ENCODE measurements around the gene UBE2N. TPM values are rescaled to one million over a fixed set of nuclear protein-coding genes. Genes with fewer than 3 reads are reported as not detected.
"Not testable (repeated sequence)": the region's sequence is repeated elsewhere in the genome, so short reads cannot be mapped to it uniquely, and the experiment has no call there.

Gene UBE2N
- total RNA-seq, 5 donors from 2014 or later (not counting 1 experiment from before 2014, with no cell fraction given): 66.3 to 81.7 (median 79.2) TPM

GRCh38 chr12:93378998-93379325 is 62.8 kb downstream of the UBE2N start:
- H3K36me3 Mint-ChIP-seq: peaks cover 4% of the 10 kb centered on the region
- CTCF ChIA-PET: interaction anchor here (0.6 to 2.5 kb wide), 3 partner anchors 18 to 388 kb away, joined by 3 to 9 read pairs (median 3); no protein-coding TSS in a partner anchor
- Histone ChIP-seq H3K9me3 (no peaks in the 10 kb centered on the region), H3K4me3 (ENCODE audit: control insufficient read depth in 1 of 2, extremely low read depth in 1 of 2, low read length in 1 of 2) (peak overlapping the region; percentile 61 to 84), H3K36me3 (ENCODE audit: control insufficient read depth in 2 of 2, extremely low read depth in 1 of 2, insufficient read depth in 1 of 2, low read length in 1 of 2) (no peaks in the 10 kb centered on the region), H3K4me1 (ENCODE audit: control insufficient read depth in 1 of 2, extremely low read depth in 1 of 2, insufficient read depth in 2 of 2, low read length in 2 of 2) (peaks cover 21 to 22% of the 10 kb centered on the region in 2 experiments), H3K27me3 (replicated peaks in 1 of 2; ENCODE audit: control insufficient read depth in 2 of 2, extremely low read depth in 1 of 2, insufficient read depth in 2 of 2, low read length in 1 of 2) (no peaks in the 10 kb centered on the region), H3K27ac (ENCODE audit: low read length) (peak overlapping the region; percentile 80)
- peaks cover 46 to 55% (median 47%) of the 10 kb centered on the region in 3 donors for H3K4me1 Mint-ChIP-seq
- no peaks in the 10 kb centered on the region for H3K27me3 Mint-ChIP-seq
- ATAC-seq (replicated peaks in 1 of 4) (no peak), DNase-seq (peak in 2 of 35 experiments; percentile 13 to 33)
- 0% methylated on average over 1 of the region's 4 CpGs for WGBS (ENCODE audit: insufficient coverage)
- H3K27ac Mint-ChIP-seq: peak overlapping the region; percentile 99 to 100
- H3K4me3 Mint-ChIP-seq: peak overlapping the region; percentile 100
- H3K9me3 Mint-ChIP-seq: no peaks in the 10 kb centered on the region
- POLR2A ChIA-PET: no interaction called here

DNA sequence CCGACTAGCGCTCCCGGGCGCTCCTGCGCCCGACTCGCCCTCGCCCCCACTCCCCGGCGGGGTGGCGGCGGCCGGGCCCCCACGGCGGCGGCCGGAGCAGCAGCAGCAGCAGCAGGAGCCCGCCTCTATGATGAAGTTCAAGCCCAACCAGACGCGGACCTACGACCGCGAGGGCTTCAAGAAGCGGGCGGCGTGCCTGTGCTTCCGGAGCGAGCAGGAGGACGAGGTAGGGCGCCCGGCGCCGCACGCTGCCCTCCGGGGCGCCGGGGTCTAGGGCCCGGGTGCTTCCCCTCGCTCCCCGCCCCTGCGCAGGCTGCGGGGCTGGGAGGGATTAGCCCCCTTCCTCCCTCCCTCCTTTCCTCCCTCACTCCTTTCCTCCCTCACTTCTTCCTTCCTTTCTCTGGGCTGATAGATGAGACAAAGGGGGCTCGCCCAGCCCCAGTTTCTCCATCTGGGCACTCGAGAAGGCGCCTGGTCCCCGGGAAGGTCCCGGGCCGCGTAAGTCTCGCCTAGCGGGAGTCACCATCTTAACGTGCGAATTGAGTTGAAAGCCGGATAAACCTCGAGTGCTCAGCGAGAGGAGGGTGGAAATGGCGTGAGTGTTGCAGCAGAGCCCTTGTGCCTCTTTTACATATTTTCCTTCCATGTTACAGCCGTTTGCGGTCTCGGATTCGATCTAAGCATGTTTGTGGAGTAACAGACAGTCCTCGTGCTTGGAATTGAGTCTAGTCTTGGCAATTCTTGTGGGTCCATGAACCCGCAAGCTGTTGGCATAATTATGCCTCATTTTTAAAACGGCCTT is 63.4 kb downstream of the UBE2N start:
- peak overlapping the region; percentile 61 to 84 for H3K4me3 ChIP-seq (ENCODE audit: control insufficient read depth in 1 of 2, extremely low read depth in 1 of 2, low read length in 1 of 2)
- WGBS (ENCODE audit: insufficient coverage): 0% methylated on average over 21 of the region's 64 CpGs
- peak overlapping the region; percentile 100 for H3K4me3 Mint-ChIP-seq
- H3K27ac Mint-ChIP-seq: peak overlapping the region; percentile 99 to 100
- H3K4me1 ChIP-seq (ENCODE audit: control insufficient read depth in 1 of 2, extremely low read depth in 1 of 2, insufficient read depth in 2 of 2, low read length in 2 of 2): peaks cover 17 to 22% of the 10 kb centered on the region in 2 experiments
- POLR2A ChIA-PET; H3K36me3 Mint-ChIP-seq; H3K9me3 Mint-ChIP-seq; H3K27me3 ChIP-seq (replicated peaks in 1 of 2; ENCODE audit: control insufficient read depth in 2 of 2, extremely low read depth in 1 of 2, insufficient read depth in 2 of 2, low read length in 1 of 2); H3K9me3 ChIP-seq; H3K27me3 Mint-ChIP-seq; H3K36me3 ChIP-seq (ENCODE audit: control insufficient read depth in 2 of 2, extremely low read depth in 1 of 2, insufficient read depth in 1 of 2, low read length in 1 of 2): not testable (repeated sequence)
- peaks cover 43 to 53% (median 44%) of the 10 kb centered on the region in 3 donors for H3K4me1 Mint-ChIP-seq
- CTCF ChIA-PET: interaction anchor here in 1 of 2 donors (0.7 kb wide), 1 partner anchor 44 kb away, joined by 3 read pairs; no protein-coding TSS in a partner anchor
- ATAC-seq (replicated peaks in 1 of 4): peak; percentile 59 to 66 (median 64)
- DNase-seq: peak; percentile 20 to 81 (median 49)
- peak overlapping the region; percentile 80 for H3K27ac ChIP-seq (ENCODE audit: low read length)

GRCh38 chr12:93377252-93378195 is 64.2 kb downstream of the UBE2N start, which contains the start of gene NUDT4:
TSS of gene NUDT4 (plus strand) at chr12:93377925. CDS start at chr12:93378323, 398 bp downstream.
- H3K27ac Mint-ChIP-seq: peak within 1 kb of the TSS; percentile 99 to 100
- peaks cover 36 to 46% (median 37%) of the 10 kb centered on the region in 3 donors for H3K4me1 Mint-ChIP-seq
- ATAC-seq (replicated peaks in 1 of 4) (peak; percentile 86 to 91 (median 87)), DNase-seq (peak; percentile 92 to 99 (median 96))
- WGBS (ENCODE audit: insufficient coverage): 6% methylated on average over 27 of the region's 79 CpGs
- no peaks in the 10 kb centered on the region for H3K9me3 Mint-ChIP-seq
- H3K9me3 ChIP-seq: no peaks in the 10 kb centered on the region
- no peaks in the 10 kb centered on the region for H3K36me3 ChIP-seq (ENCODE audit: control insufficient read depth in 2 of 2, extremely low read depth in 1 of 2, insufficient read depth in 1 of 2, low read length in 1 of 2)
- H3K27ac ChIP-seq (ENCODE audit: low read length): peak within 1 kb of the TSS; percentile 80
- H3K4me1 ChIP-seq (ENCODE audit: control insufficient read depth in 1 of 2, extremely low read depth in 1 of 2, insufficient read depth in 2 of 2, low read length in 2 of 2): peaks cover 17 to 20% of the 10 kb centered on the region in 2 experiments
- H3K4me3 ChIP-seq (ENCODE audit: control insufficient read depth in 1 of 2, extremely low read depth in 1 of 2, low read length in 1 of 2): peak within 1 kb of the TSS; percentile 61 to 84
- ChIA-PET POLR2A (interaction anchor here in 1 of 2 donors (0.8 kb wide), 1 partner anchor 34 kb away, joined by 3 read pairs; no protein-coding TSS in a partner anchor), CTCF (no interaction called here)
- H3K36me3 Mint-ChIP-seq: no peaks in the 10 kb centered on the region
- H3K27me3 ChIP-seq (replicated peaks in 1 of 2; ENCODE audit: control insufficient read depth in 2 of 2, extremely low read depth in 1 of 2, insufficient read depth in 2 of 2, low read length in 1 of 2): no peaks in the 10 kb centered on the region
- peak within 1 kb of the TSS; percentile 100 for H3K4me3 Mint-ChIP-seq
- no peaks in the 10 kb centered on the region for H3K27me3 Mint-ChIP-seq

- CTCF ChIA-PET: no interaction called here
- peak in 1 of 35 experiments; percentile 11 for DNase-seq
- POLR2A ChIA-PET: interaction anchor here in 1 of 2 donors (0.8 kb wide), 1 partner anchor 35 kb away, joined by 3 read pairs; no protein-coding TSS in a partner anchor
- Mint-ChIP-seq H3K4me1 (peaks cover 29 to 37% (median 31%) of the 10 kb centered on the region in 3 donors), H3K4me3 (peak overlapping the region; percentile 80 to 100 (median 87)), H3K27ac (no peak overlapping the region), H3K27me3 (no peaks in the 10 kb centered on the region), H3K36me3 (no peaks in the 10 kb centered on the region), H3K9me3 (no peaks in the 10 kb centered on the region)
- Histone ChIP-seq H3K9me3 (no peaks in the 10 kb centered on the region), H3K36me3 (ENCODE audit: control insufficient read depth in 2 of 2, extremely low read depth in 1 of 2, insufficient read depth in 1 of 2, low read length in 1 of 2) (no peaks in the 10 kb centered on the region), H3K27ac (ENCODE audit: low read length) (no peak overlapping the region), H3K4me1 (ENCODE audit: control insufficient read depth in 1 of 2, extremely low read depth in 1 of 2, insufficient read depth in 2 of 2, low read length in 2 of 2) (peaks cover 17% of the 10 kb centered on the region in 2 experiments), H3K27me3 (replicated peaks in 1 of 2; ENCODE audit: control insufficient read depth in 2 of 2, extremely low read depth in 1 of 2, insufficient read depth in 2 of 2, low read length in 1 of 2) (no peaks in the 10 kb centered on the region), H3K4me3 (ENCODE audit: control insufficient read depth in 1 of 2, extremely low read depth in 1 of 2, low read length in 1 of 2) (no peak overlapping the region)
- no peak for ATAC-seq (replicated peaks in 1 of 4)
- 96% methylated on average over 5 of the region's 10 CpGs for WGBS (ENCODE audit: insufficient coverage)
Observed at GRCh38 chr12:93376436-93377251, 65.1 kb downstream of the UBE2N start.

DNA sequence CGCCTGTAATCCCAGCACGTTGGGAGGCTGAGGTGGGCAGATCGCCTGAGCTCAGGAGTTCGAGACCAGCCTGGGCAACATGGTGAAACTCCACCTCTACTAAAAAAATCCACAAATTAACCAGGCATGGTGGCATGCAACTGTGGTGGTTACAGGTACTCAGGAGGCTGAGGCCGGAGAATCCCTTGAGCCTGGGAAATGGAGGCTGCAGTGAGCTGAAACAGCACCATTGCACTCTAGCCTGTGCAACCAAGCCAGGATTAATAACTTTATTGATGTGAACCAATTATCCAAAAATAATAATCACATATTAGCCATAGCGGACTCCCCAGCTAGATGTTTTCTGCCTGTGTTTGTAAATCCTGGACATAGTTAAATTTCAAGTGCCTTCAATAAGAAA is 65.8 kb downstream of the UBE2N start:
- Mint-ChIP-seq H3K36me3 (no peaks in the 10 kb centered on the region), H3K27me3 (no peaks in the 10 kb centered on the region), H3K4me3 (peak overlapping the region in 1 of 3 donors; percentile 100), H3K4me1 (peaks cover 22 to 29% (median 24%) of the 10 kb centered on the region in 3 donors), H3K9me3 (no peaks in the 10 kb centered on the region), H3K27ac (no peak overlapping the region)
- Histone ChIP-seq H3K4me1 (ENCODE audit: control insufficient read depth in 1 of 2, extremely low read depth in 1 of 2, insufficient read depth in 2 of 2, low read length in 2 of 2) (peaks cover 10 to 11% of the 10 kb centered on the region in 2 experiments), H3K9me3 (no peaks in the 10 kb centered on the region), H3K36me3 (ENCODE audit: control insufficient read depth in 2 of 2, extremely low read depth in 1 of 2, insufficient read depth in 1 of 2, low read length in 1 of 2) (no peaks in the 10 kb centered on the region), H3K27ac (ENCODE audit: low read length) (no peak overlapping the region), H3K27me3 (replicated peaks in 1 of 2; ENCODE audit: control insufficient read depth in 2 of 2, extremely low read depth in 1 of 2, insufficient read depth in 2 of 2, low read length in 1 of 2) (peaks cover 0 to under 1% of the 10 kb centered on the region in 2 experiments), H3K4me3 (ENCODE audit: control insufficient read depth in 1 of 2, extremely low read depth in 1 of 2, low read length in 1 of 2) (no peak overlapping the region)
- POLR2A ChIA-PET: interaction anchor here in 1 of 2 donors (0.6 kb wide), 2 partner anchors 16 to 602 kb away, joined by 4 to 13 read pairs; no protein-coding TSS in a partner anchor
- 100% methylated on average over 1 of the region's 6 CpGs for WGBS (ENCODE audit: insufficient coverage)
- no peak for ATAC-seq (replicated peaks in 1 of 4)
- CTCF ChIA-PET: interaction anchor here (0.6 kb wide), 3 partner anchors 30 to 932 kb away, joined by 3 read pairs; no protein-coding TSS in a partner anchor
- DNase-seq: no peak

Data from T-cell (primary cell).